Measurements from ENCODE around the gene TTC17.

- TF ChIP-seq CTCF (IDR thresholded peaks at IDR 0.05 in 8 of 11, conservative IDR thresholded peaks at IDR 0.05 in 3 of 11) (no peak), POLR2AphosphoS5 (IDR thresholded peaks at IDR 0.05) (no peak), POLR2A (IDR thresholded peaks at IDR 0.05) (no peak)
Observed at GRCh38 chr11:43498561-43498960, 139.8 kb downstream of the TTC17 start.

Data from spleen (tissue), 7 donors.